ENCODE measurements around the gene SLC25A36.
"Not testable (repeated sequence)": the region's sequence is repeated elsewhere in the genome, so short reads cannot be mapped to it uniquely, and the experiment has no call there.

SLC25A36 gene

DNA sequence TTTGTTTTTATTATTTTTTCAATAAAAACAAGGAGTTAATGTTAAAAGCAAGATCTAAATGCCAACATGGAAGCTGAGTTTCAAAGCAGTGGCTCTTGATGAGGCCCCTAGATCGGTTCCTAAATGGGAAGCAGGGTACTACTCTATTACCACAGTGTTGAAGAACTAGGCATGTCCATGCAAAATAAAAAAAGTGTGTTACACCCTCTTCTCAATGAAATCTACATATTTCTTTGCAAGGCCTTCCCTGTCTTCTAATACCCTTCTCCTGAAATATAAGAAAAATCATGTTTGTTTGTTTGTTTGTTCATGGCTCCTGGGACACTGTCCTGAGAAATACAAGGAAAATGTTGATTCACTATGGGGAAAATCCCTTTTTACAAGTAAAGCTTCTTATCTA lies 12.2 kb upstream of the SLC25A36 start:
- intact Hi-C loops (cut with DNase I): no loop called here
- DNase-seq: no peak

DNA sequence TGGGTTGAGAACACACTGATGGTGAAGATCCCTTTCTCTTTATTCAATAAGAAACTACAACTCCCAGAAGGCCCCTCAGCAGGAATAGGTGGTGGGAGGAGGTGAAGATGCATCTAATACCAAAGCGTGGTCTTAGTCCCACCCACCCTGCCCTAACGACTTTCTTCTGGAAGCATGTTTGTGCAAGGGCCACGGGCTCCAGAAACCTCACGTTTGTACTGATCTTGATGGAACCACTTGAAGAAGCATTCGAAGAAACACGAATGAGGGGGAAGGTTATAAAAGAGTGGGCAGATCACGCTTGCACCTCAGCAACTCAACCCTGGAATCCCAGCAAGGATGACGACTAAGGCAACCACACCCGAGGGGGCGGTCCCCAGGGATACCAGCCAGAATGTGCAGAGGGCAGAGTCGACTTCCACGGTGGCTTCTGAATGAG lies 10.6 kb upstream of the SLC25A36 start:
- intact Hi-C loops (cut with DNase I): no loop called here
- peak in 1 of 10 donors; percentile 57 for DNase-seq

DNA sequence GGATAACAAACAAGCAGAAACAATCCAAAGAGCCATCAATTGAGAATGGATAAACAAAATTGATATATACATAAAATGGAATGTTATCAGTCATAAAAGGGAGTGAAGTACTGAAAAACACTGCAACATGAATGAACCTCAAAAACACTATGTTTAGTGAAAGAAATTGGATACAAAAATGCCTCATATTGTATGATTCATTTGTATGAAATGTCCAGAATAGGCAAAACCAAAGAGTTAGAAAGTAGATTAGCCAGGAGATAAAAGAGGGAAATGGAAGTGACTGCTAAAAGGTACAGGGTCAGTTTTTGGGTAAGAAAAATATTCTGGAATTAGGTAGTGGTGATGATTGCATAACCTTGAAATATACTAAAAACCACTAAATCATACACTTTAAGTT lies 9.8 kb upstream of the SLC25A36 start:
- intact Hi-C loops (cut with DNase I): no loop called here

DNA sequence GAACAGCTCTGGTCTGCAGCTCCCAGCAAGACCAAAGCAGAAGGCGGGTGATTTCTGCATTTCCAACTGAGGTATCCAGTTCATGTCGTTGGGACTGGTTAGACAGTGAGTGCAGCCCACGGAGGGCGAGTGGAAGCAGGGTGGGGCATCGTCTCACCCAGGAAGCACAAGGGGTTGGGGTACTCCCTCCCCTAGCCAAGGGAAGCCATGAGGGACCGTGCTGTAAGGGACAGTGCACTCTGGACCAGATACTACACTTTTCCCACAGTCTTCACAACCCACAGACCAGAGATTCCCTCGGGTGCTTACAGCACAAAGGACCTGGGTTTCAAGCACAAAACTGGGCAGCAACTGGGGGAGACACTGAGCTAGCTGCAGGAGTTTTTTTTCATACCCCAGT lies 8.5 kb upstream of the SLC25A36 start:
- DNase-seq: peak in 1 of 10 donors; percentile 60
- intact Hi-C loops (cut with DNase I): no loop called here

More for the DNA sequence above, 9.8 kb upstream of the SLC25A36 start:
- no peak for DNase-seq

DNA sequence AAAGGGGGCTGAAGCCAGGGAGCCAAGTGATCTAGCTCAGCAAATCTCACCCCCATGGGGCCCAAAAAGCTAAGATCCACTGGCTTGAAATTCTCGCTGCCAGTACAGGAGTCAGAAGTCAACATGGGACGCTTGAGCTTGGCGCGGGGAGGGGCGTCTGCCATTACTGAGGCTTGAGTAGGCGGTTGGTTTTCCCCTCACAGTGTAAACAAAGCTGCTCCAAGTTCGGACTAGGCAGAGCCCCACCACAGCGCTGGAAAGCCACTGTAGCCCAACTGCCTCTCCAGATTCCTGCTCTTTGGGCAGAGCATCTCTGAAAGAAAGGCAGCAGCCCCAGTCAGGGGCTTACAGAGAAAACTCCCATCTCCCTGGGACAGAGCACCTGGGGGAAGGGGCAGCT lies 8.1 kb upstream of the SLC25A36 start:
- intact Hi-C loops (cut with DNase I): no loop called here
- DNase-seq: peak in 1 of 10 donors; percentile 47

DNA sequence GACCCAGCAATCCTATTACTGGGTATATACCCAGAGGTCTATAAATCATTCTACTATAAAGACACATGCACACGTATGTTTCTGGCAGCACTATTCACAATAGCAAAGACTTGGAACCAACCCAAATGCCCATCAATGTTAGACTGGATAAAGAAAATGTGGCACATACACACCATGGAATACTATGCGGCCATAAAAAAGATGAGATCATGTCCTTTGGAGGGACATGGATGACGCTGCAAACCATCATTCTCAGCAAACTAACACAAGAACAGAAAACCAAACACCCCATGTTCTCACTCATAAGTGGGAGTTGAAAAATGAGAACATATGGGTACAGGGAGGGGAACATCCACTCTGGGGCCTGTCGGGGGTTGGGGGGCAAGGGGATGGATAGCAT lies 2.3 kb upstream of the SLC25A36 start:
- intact Hi-C loops (cut with DNase I); DNase-seq: not testable (repeated sequence)

DNA sequence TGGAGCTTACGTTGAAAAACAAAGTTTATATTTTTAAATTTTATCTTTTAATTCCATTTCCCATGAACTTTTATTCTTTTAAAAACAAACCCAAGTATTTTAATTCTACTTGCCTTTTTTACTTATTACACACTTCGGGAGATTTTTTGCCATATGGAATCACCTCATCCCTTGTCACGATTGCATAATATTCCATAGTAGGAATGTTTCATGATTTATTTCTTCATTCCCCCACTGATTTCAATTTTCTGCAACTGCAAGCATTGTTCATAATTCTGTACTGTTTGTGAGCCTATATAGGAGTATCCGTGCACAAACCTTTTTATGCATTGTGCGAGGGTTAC lies 574 bp upstream of the SLC25A36 start:
- intact Hi-C loops (cut with DNase I): no loop called here
- no peak for DNase-seq

DNA sequence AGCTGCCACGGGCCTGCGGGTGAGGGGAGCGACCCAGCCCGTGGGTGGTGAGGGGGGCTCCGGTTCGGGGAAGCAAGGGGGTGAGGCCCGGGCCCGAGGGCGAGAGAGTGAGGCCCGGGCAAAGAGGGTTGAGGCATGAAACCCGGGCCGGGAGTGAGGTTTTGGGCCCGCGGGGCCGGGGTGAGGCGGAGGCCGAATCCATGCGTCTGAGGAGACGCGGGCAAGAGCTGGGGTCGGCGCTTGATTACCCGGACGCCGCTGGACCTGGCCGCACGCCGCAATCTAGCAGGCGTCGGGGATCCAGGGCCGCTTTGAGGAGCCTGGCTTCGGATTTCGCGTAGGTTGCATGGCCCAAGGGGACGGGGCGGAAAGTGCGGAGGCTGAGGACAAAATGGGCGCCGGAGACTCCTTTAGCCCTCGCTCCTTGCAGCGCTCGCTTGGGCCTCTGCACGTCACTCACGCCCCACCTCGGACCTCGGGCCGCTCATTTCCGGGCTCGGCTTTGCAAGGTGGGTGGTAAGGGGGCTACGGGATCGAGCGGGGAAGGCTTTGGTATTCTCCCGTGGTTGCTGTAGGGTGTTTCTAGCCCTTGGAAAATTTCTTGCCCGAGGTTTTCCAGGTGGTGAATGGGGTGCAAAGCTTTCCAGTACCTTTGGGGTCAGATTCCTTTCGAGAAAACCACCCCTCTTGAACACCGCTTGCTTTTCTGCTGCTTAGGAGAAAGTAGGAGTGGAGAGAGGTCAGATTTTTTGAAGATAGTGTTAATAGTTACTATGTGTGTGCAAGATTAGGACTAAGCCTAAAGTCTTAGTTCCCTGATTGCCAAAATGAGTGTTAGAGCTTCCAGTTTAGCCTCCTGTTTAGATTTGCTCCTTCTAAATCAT lies 827 bp downstream of the SLC25A36 start:
- intact Hi-C loops (cut with DNase I): no loop called here
- DNase-seq: peak; percentile 27 to 93 (median 50)

DNA sequence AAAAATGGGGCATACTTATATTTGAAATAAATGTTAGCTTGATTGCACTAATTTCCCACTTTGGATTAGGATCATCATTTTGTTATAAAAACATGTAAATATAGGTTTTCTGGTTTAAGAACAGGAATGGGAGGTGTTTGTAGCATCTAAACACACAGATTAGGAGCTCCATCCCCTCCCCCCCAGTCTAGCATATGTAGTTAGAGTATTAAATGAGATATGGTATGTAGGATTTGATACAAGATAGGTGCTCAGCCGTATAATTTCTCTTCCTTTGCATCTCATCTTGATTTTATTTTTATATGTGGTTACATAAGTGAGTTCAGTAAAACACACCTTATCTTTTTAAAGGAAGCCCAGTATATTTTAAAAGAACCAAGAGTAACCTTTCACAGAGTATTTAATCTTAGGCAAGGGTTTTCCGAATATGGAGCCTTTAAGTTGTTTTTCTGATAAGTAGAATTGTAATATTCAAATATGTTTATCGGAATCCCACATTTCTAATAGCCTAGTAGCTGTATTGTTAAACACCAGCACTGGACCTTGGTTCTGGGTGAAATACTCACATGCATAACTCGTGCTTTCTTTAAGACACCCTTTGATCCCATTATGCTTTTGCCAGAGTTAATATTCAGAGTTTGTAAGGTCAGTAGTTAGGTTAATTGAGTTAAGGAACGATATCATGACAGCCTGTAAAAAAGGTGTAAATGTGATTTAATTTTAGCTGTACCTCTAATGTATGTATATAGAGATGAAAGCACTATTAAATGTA lies 2.3 kb downstream of the SLC25A36 start:
- no peak for DNase-seq
- intact Hi-C loops (cut with DNase I): no loop called here

DNA sequence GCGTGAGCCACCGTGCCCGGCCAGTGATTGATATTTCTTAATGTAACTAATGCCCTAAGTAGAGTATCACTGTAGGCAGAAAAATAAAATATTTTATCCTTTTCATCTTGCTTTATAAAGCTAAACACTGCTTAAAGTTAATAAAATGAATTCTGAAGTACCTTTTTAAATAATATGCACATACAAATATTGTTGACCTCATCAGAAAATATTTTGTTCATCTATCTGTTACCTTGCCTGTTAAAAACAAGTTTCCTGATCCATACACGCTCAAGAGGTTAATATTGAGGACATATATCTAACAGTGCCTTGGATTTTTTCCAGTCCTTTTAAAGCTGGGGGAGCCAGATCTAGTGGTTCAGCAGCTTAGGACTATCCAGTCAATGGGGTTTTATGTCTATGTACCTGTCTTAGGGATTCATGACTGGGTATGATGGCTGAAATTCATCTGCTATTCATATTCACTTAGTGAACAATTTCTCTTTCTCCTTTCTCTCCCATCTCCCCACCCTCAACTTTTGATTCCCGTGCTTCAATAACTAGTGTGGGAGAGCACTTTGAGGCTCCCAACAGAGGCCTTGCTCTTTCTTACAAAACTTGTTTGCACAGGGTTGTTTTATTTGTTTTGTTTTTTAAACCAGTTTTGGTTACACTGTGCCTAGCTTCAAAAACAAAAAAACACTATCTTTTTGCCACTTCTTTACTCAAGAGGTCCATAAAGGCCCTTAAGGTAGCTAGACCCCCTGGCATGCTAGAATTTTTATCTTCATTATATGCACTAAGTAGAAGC lies 7.0 kb downstream of the SLC25A36 start:
- DNase-seq: no peak
- intact Hi-C loops (cut with DNase I): no loop called here

DNA sequence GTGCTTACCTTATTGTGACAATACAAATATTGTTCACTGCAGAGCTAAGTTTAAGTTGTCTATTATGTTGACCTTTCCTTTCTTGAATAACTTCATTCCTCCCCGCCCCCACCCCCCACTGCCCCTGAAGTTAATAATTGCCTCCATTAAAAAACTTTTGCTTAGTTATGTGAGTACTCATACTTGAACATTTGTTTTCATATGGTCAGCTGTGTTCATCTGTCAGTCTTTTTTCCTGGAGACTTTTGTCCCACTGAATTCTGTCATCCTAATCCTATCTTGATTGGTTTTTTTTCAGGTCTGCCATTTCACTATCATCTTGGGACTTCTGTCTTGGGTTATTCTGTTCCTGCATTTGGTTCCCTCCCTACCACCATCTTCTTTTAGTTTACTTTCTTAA lies 8.5 kb downstream of the SLC25A36 start:
- intact Hi-C loops (cut with DNase I): no loop called here
- no peak for DNase-seq

DNA sequence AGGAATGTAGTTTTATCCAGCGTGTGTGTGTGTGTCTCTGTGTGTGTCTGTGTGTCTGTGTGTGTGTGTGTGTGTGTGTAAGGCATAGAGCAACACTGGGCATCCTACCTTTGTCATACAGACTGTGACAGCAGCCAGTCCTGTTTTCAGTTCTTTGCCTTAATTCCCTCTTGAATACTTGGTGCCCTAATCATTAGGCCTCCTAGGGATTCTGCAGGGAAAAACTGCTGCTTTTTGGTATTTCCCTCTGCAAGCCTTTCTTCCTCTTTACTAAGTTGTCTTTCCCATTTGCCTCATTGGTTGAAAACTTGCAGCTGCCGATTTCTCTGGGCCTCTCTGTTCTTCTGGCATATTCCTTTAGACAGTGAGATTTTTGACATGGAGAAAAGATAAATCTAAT lies 9.2 kb downstream of the SLC25A36 start:
- intact Hi-C loops (cut with DNase I): no loop called here
- no peak for DNase-seq

DNA sequence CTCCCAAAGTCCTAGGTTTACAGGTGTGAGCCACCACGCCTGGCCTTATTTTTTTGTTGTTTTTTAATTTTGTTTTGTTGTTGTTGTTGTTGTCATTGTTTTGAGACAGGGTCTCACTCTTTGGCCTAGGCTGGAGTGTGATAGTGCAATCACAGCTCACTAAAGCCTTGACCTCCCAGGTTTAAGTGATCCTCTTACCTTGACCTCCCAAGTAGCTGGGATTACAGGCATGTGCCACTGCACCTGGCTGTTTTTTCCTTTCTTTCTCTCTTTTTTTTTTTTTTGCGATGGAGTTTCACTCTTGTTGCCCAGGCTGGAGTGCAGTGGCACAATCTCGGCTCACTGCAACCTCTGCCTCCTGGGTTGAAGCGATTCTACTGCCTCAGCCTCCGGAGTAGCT lies 10.1 kb downstream of the SLC25A36 start:
- DNase-seq; intact Hi-C loops (cut with DNase I): not testable (repeated sequence)

DNA sequence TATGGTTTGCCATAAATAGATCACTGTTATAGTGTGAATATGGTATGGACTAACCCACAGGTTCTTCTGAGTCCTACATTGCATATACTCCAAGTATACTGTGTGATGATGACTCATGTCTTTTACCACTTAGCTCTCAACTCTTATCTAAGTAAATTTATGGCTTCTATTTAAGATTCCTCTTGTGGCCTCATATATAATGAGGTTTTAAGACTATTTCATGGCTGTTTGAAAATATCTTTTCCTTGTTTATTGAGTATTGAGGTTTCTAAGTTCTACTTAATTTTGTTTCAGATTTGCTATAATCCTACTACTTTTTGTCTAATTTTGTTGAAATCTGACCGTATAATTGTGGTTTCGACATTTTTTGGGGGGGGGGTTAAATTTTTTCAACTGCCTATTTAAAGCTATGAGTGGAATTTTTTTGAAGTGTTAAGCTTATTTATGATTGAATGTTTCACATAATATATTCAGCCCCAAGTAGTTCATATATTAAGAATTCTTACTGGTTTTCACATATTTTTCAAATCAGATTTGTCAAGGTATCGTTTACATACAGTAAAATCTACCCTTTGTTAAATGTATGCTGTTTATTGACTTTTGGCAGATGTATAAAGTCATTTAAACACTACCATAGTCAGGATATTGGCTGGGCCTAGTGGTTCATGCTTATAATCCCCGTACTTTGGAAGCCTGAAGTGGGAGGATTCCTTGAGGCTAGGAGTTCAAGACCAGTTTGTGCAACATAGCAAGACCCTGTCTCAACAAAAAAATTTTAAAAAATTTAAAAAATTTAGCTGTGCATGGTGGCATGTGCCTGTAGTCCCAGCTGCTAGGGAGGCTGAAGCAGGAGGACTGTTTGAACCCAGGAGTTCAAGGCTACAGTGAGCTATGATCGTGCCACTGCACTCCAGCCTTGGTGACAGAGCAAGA lies 11.7 kb downstream of the SLC25A36 start:
- DNase-seq: no peak
- intact Hi-C loops (cut with DNase I): no loop called here

DNA sequence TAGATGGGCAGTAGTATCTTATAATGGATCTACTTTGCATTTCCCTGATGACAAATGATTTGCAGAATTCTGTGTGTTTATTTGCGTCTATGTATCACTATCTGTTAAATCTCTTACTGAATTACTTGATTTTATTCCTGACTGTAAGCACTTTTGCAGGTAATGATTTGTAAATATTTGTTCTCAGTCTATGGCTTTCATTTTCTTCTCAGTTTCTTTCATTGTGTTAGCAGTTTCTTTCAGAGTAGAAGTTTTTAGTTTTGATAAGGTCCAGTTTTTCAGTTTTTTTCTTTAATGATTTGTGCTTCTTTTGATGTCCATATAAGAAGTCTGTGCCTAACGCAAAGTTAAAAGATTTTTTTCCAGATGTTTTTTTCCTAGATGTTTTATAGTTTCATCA lies 12.9 kb downstream of the SLC25A36 start:
- intact Hi-C loops (cut with DNase I): no loop called here
- DNase-seq: no peak

DNA sequence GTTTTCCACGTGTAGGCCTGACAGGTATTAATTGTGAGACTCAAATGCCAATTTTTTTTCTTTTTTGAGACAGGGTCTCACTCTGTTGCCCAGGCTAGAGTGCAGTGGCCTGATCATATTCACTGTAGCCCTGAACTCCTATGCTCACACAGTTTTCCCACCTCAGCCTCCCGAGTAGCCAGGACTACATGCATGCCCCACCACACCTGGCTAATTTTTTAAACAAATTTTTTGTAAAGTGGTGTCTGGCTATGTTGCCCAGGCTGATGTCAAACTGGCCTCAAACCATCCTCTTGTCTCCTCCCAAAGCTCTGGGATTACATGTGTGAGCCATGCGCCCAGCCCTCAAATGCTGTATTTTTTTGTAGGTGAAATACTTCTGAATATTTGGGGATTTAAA lies 14.0 kb downstream of the SLC25A36 start:
- intact Hi-C loops (cut with DNase I): no loop called here

DNA sequence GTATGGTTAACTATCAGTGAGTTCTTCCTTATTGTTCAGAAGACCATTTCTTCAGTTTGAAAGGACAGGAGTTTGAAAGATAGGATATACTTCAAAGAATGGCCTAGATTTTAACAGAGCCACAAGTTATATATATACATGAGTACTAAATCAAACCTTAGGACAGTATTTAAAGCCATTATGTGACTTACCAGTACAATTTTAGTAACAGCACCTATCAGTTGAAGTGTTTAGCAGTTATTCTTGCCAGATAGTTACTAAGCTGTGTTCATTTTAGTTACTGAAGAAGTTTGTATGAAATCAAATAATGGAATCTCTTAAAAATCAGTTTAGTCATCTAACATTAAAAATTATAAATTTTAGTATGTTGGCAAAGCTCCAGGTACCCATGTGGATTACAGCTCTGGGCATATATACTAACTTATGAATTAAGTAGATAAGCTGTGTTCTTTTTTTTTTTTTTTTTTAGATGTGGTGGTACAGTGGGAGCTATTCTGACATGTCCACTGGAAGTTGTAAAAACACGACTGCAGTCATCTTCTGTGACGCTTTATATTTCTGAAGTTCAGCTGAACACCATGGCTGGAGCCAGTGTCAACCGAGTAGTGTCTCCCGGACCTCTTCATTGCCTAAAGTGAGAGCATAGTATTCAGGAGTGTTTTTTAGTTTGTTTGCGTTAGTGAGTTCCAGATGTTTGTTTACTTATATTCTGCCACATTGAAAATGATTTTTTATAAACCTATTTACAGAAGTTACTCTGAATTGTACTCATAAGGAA lies 14.6 kb downstream of the SLC25A36 start:
- DNase-seq: no peak
- intact Hi-C loops (cut with DNase I): no loop called here

More for the DNA sequence above, 14.0 kb downstream of the SLC25A36 start:
- no peak for DNase-seq

DNA sequence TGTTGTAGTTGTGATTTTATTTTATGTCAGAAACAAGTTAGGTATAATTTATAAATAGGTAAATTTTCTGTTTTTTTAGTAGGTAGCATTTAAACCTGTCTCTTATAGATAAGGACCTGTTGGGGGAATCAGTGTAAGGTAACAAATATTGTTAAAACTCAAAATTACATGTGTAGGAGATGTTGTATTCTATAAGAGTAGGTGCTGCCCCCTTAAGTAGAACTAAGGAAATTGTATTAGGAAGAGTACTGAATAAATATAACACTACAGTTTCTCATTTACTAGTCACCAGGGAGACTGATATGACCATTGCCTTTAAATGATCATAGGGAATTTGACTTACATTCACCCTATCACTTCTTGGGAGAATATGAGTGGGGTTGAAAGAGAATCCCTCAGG lies 31.2 kb downstream of the SLC25A36 start:
- DNase-seq: no peak
- intact Hi-C loops (cut with DNase I): no loop called here

DNA sequence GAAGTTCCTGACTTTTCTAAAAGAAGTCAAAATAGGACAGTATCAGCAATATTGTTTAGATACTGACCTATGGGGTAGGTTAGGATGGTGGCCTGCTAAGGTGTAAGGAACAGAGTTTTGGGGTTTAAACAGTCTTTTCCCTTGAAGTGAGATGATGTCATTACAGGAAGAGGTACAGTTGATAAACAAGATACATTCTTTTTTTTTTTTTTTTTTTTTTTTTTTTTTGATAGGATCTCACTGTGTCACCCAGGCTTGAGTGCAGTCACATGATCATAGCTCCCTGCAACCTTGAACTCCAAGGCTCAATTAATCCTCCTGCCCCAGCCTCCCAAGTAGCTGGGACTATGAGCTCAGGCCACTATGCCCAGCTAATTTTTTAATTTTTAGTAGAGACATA lies 33.3 kb downstream of the SLC25A36 start:
- no peak for DNase-seq
- intact Hi-C loops (cut with DNase I): no loop called here
